Large intestine (tissue), 3 donors: Measurements from ENCODE around the gene PHACTR1. TPM values are rescaled to one million over a fixed set of nuclear protein-coding genes. Genes with fewer than 3 reads are reported as not detected.

ENCODE experiments used
- DNase-seq, 2 donors: peaks; one replicate each; pipeline versions ENCODE4 v3.0.0 to v3.0.0-alpha.2; 2013
- H3K27ac ChIP-seq: one replicate; pipeline ENCODE4 v1.5.1; 2013; ENCODE audit warnings: low read length
- H3K27me3 ChIP-seq: 2 replicates; pipeline ENCODE4 v1.6.1; 2013; ENCODE audit warnings: low read length; ENCODE audit not compliant: control insufficient read depth, insufficient read depth
- H3K36me3 ChIP-seq: 2 replicates; pipeline ENCODE4 v1.6.1; 2013; ENCODE audit warnings: low read length; ENCODE audit not compliant: control insufficient read depth, insufficient read depth
- H3K4me1 ChIP-seq: one replicate; pipeline ENCODE4 v1.6.1; 2013; ENCODE audit warnings: low read length; ENCODE audit not compliant: control insufficient read depth, insufficient read depth
- H3K4me3 ChIP-seq: one replicate; pipeline ENCODE4 v1.5.1; 2013; ENCODE audit warnings: low read length
- H3K9me3 ChIP-seq: one replicate; pipeline ENCODE4 v1.6.1; 2013; ENCODE audit warnings: mild to moderate bottlenecking, low read depth, low read length, moderate library complexity; ENCODE audit not compliant: control insufficient read depth
- WGBS: methylation state at CpG from one replicate; pipeline ENCODE4 v1.1.5; 2013; ENCODE audit warnings: low lambda C conversion rate; ENCODE audit not compliant: insufficient coverage; 5-methylcytosine and 5-hydroxymethylcytosine counted together
- polyA plus RNA-seq: library from polyadenylated mRNA; unstranded; fragments of 120-200 nt; gene quantifications from one replicate; pipeline ENCODE4 v1.2.1, GENCODE V29; 2013

Gene PHACTR1
- polyA plus RNA-seq, 1 donor = 5.5 TPM

- Histone ChIP-seq H3K36me3 (no peaks in the 10 kb centered on the region), H3K27ac (peak overlapping the region; percentile 51), H3K9me3 (no peaks in the 10 kb centered on the region), H3K27me3 (no peaks in the 10 kb centered on the region), H3K4me1 (peaks cover 15% of the 10 kb centered on the region), H3K4me3 (no peak overlapping the region)
- DNase-seq = peak in 1 of 2 donors; percentile 60
- 0% methylated on average over 1 of the region's 4 CpGs for whole genome bisulfite sequencing
Observed at GRCh38 chr6:13217206-13217905, 500.8 kb downstream of the PHACTR1 start.

GRCh38 chr6:13220266-13220665 is 503.7 kb downstream of the PHACTR1 start:
- Histone ChIP-seq H3K27ac (no peak overlapping the region), H3K4me3 (no peak overlapping the region), H3K27me3 (no peaks in the 10 kb centered on the region), H3K4me1 (peaks cover 15% of the 10 kb centered on the region), H3K9me3 (no peaks in the 10 kb centered on the region), H3K36me3 (no peaks in the 10 kb centered on the region)
- 100% methylated on average over 1 of the region's 3 CpGs for WGBS
- no peak for DNase-seq

GRCh38 chr6:13222048-13222447 is 505.5 kb downstream of the PHACTR1 start:
- WGBS = no CpG with 5 or more reads among the region's 4 CpGs
- H3K4me3 ChIP-seq = no peak overlapping the region
- peaks cover 12% of the 10 kb centered on the region for H3K4me1 ChIP-seq
- no peaks in the 10 kb centered on the region for H3K36me3 ChIP-seq
- H3K9me3 ChIP-seq = no peaks in the 10 kb centered on the region
- no peaks in the 10 kb centered on the region for H3K27me3 ChIP-seq
- H3K27ac ChIP-seq = no peak overlapping the region
- no peak for DNase-seq

GRCh38 chr6:13226071-13226470 is 509.5 kb downstream of the PHACTR1 start:
- no peaks in the 10 kb centered on the region for H3K27me3 ChIP-seq
- no peaks in the 10 kb centered on the region for H3K9me3 ChIP-seq
- no peak overlapping the region for H3K27ac ChIP-seq
- WGBS = 85% methylated on average over 2 of the region's 2 CpGs
- no peak overlapping the region for H3K4me3 ChIP-seq
- H3K4me1 ChIP-seq = peaks cover 6% of the 10 kb centered on the region
- H3K36me3 ChIP-seq = no peaks in the 10 kb centered on the region
- no peak for DNase-seq

GRCh38 chr6:13228264-13229204 is 512.0 kb downstream of the PHACTR1 start:
- Histone ChIP-seq H3K9me3 (no peaks in the 10 kb centered on the region), H3K36me3 (no peaks in the 10 kb centered on the region), H3K4me1 (peaks cover 6% of the 10 kb centered on the region), H3K27me3 (no peaks in the 10 kb centered on the region), H3K27ac (peak overlapping the region; percentile 6), H3K4me3 (no peak overlapping the region)
- DNase-seq = peak in 1 of 2 donors; percentile 27
- 57% methylated on average over 1 of the region's 9 CpGs for WGBS

- peaks cover 6% of the 10 kb centered on the region for H3K4me1 ChIP-seq
- no peaks in the 10 kb centered on the region for H3K9me3 ChIP-seq
- peak; percentile 60 to 84 for DNase-seq
- peak overlapping the region; percentile 27 for H3K27ac ChIP-seq
- H3K4me3 ChIP-seq = no peak overlapping the region
- no CpG with 5 or more reads among the region's 9 CpGs for WGBS
- no peaks in the 10 kb centered on the region for H3K27me3 ChIP-seq
- H3K36me3 ChIP-seq = no peaks in the 10 kb centered on the region
Observed at GRCh38 chr6:13229205-13230085, 512.9 kb downstream of the PHACTR1 start.

GRCh38 chr6:13233106-13233505 is 516.5 kb downstream of the PHACTR1 start:
- no CpG with 5 or more reads among the region's 1 CpG for WGBS
- H3K9me3 ChIP-seq = no peaks in the 10 kb centered on the region
- no peaks in the 10 kb centered on the region for H3K27me3 ChIP-seq

GRCh38 chr6:13234130-13234529 is 517.6 kb downstream of the PHACTR1 start:
- no peak overlapping the region for H3K4me3 ChIP-seq
- H3K27ac ChIP-seq = no peak overlapping the region
- no CpG with 5 or more reads among the region's 1 CpG for WGBS
- H3K4me1 ChIP-seq = peaks cover under 1% of the 10 kb centered on the region
- no peak for DNase-seq
- no peaks in the 10 kb centered on the region for H3K9me3 ChIP-seq
- H3K27me3 ChIP-seq = no peaks in the 10 kb centered on the region
- H3K36me3 ChIP-seq = no peaks in the 10 kb centered on the region

More at GRCh38 chr6:13233106-13233505, 516.5 kb downstream of the PHACTR1 start:
- Histone ChIP-seq H3K4me1 (peaks cover 6% of the 10 kb centered on the region), H3K27ac (no peak overlapping the region), H3K4me3 (no peak overlapping the region), H3K36me3 (no peaks in the 10 kb centered on the region)
- DNase-seq = no peak

GRCh38 chr6:13235339-13235738 is 518.8 kb downstream of the PHACTR1 start:
- Histone ChIP-seq H3K9me3 (no peaks in the 10 kb centered on the region), H3K27ac (no peak overlapping the region), H3K27me3 (no peaks in the 10 kb centered on the region), H3K4me3 (no peak overlapping the region), H3K36me3 (no peaks in the 10 kb centered on the region), H3K4me1 (no peaks in the 10 kb centered on the region)
- WGBS = no CpG with 5 or more reads among the region's 2 CpGs
- DNase-seq = no peak

GRCh38 chr6:13237318-13237717 is 520.8 kb downstream of the PHACTR1 start:
- no peak for DNase-seq
- no peaks in the 10 kb centered on the region for H3K36me3 ChIP-seq
- no peak overlapping the region for H3K4me3 ChIP-seq
- H3K27ac ChIP-seq = no peak overlapping the region
- H3K27me3 ChIP-seq = no peaks in the 10 kb centered on the region
- H3K4me1 ChIP-seq = no peaks in the 10 kb centered on the region
- 100% methylated on average over 2 of the region's 3 CpGs for WGBS
- no peaks in the 10 kb centered on the region for H3K9me3 ChIP-seq
